ENCODE results near the gene UNC79.

DNA sequence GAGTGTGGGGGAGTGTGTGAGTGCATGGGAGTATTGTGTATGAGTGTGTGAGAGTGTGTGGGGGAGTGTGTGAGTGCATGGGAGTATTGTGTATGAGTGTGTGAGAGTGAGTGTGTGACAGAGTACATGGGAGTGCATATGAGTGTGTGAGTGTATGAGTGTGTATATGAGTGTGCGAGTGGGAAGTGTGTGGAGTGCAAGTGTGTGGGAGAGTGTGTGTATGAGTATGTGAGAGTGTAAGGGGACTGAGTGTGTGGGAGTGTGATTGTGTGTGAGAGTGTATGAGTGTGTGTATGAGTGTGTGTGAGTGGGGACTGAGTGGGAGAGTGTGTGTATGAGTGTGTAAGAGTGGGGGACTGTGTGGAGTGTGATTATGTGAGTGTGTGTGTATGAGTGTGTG is 316.8 kb downstream of the UNC79 start:
- TF ChIP-seq, protein P1, sequence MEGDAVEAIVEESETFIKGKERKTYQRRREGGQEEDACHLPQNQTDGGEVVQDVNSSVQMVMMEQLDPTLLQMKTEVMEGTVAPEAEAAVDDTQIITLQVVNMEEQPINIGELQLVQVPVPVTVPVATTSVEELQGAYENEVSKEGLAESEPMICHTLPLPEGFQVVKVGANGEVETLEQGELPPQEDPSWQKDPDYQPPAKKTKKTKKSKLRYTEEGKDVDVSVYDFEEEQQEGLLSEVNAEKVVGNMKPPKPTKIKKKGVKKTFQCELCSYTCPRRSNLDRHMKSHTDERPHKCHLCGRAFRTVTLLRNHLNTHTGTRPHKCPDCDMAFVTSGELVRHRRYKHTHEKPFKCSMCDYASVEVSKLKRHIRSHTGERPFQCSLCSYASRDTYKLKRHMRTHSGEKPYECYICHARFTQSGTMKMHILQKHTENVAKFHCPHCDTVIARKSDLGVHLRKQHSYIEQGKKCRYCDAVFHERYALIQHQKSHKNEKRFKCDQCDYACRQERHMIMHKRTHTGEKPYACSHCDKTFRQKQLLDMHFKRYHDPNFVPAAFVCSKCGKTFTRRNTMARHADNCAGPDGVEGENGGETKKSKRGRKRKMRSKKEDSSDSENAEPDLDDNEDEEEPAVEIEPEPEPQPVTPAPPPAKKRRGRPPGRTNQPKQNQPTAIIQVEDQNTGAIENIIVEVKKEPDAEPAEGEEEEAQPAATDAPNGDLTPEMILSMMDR (IDR thresholded peaks at IDR 0.05), result no peak
- TF ChIP-seq POLR2A (IDR thresholded peaks at IDR 0.05), result no peak
